Thyroid gland (tissue), 4 donors: ENCODE data around the gene LALBA. TPM values are rescaled to one million over a fixed set of nuclear protein-coding genes. Genes with fewer than 3 reads are reported as not detected.
"Not testable (repeated sequence)": the region's sequence is repeated elsewhere in the genome, so short reads cannot be mapped to it uniquely, and the experiment has no call there.

Experiments
- DNase-seq, 2 donors: peaks; one replicate each; pipeline ENCODE4 v3.0.0-alpha.2; 2019
- H3K27ac ChIP-seq, 3 donors: fragments of 200-600 bp; sonication (generic); 1 replicate in 2 of 3; 2 replicates in 1 of 3; pipeline ENCODE4 v1.5.1; 2016 to 2019; ENCODE audit warnings: mild to moderate bottlenecking in 1 of 3, moderate library complexity in 1 of 3
- H3K27me3 ChIP-seq: fragments of 200-600 bp; sonication (generic); one replicate; pipeline ENCODE4 v1.5.1; 2019
- H3K36me3 ChIP-seq, 2 donors: fragments of 200-600 bp; sonication (generic); one replicate each; pipeline ENCODE4 v1.5.1; 2016 to 2019
- H3K4me1 ChIP-seq, 2 donors: fragments of 200-600 bp; sonication (generic); one replicate each; pipeline ENCODE4 v1.5.1; 2017 to 2019
- H3K4me3 ChIP-seq, 3 donors: fragments of 200-600 bp; sonication (generic); replicated peaks in 1 of 3; 1 replicate in 2 of 3; 2 replicates in 1 of 3; pipeline ENCODE4 v1.5.1; 2016; ENCODE audit warnings: mild to moderate bottlenecking in 1 of 3
- H3K9me3 ChIP-seq: fragments of 200-600 bp; sonication (generic); one replicate; pipeline ENCODE4 v1.5.1; 2017
- POLR2A ChIP-seq, 2 donors: fragments of 450-650 bp; IDR thresholded peaks; one replicate each; pipeline ENCODE4 v1.6.1; 2017; ENCODE audit warnings: antibody characterized with exemption in 2 of 2, mild to moderate bottlenecking in 2 of 2, moderate library complexity in 1 of 2
- WGBS, 2 donors: methylation state at CpG; one replicate each; pipeline ENCODE4 v1.1.5; 2017; 5-methylcytosine and 5-hydroxymethylcytosine counted together
- intact Hi-C: fragments of 100-400 bp; cut with DNase I; formaldehyde crosslinking; loops from one replicate; pipeline ENCODE4 v1.15.1; 2023
- total RNA-seq, 4 donors: library from RNA; depleted of rRNA; stranded (reverse); fragments of >200 nt; gene quantifications; one replicate each; pipeline ENCODE4 v1.2.3, GENCODE V29; 2016
- TF ChIP-seq, protein P1 (sequence below), 6 experiments: fragments of 200-600 bp in 3 of 6; fragments of 450-650 bp in 3 of 6; sonication (generic) in 3 of 6; IDR thresholded peaks; one replicate each; pipeline ENCODE4 v1.5.1; 2016 to 2019; ENCODE audit warnings: antibody characterized with exemption in 6 of 6, mild to moderate bottlenecking in 2 of 6, inconsistent platforms in 1 of 6, moderate library complexity in 1 of 6

The LALBA gene
- total RNA-seq, 4 donors from 2014 or later, result not detected

DNA sequence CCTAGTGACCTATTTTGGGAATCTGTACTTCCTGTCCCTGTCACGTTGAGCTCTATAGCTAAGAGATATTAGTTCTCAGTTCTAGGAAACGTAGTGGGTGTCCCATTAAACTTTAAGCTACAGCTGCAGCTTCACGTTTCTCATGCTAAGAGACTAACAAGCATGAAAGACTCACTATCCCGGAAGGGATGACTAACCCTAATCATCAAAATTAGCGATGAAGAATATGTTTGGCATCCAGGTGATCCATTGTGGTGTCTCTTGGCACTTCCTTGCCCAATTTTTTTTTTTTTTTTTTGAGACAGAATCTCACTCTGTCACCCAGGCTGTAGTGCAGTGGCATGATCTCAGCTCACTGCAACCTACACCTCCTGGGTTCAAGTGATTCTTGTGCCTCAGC is 11.0 kb upstream of the LALBA start:
- TF ChIP-seq POLR2A (IDR thresholded peaks at IDR 0.05), result no peak
- TF ChIP-seq, protein P1, sequence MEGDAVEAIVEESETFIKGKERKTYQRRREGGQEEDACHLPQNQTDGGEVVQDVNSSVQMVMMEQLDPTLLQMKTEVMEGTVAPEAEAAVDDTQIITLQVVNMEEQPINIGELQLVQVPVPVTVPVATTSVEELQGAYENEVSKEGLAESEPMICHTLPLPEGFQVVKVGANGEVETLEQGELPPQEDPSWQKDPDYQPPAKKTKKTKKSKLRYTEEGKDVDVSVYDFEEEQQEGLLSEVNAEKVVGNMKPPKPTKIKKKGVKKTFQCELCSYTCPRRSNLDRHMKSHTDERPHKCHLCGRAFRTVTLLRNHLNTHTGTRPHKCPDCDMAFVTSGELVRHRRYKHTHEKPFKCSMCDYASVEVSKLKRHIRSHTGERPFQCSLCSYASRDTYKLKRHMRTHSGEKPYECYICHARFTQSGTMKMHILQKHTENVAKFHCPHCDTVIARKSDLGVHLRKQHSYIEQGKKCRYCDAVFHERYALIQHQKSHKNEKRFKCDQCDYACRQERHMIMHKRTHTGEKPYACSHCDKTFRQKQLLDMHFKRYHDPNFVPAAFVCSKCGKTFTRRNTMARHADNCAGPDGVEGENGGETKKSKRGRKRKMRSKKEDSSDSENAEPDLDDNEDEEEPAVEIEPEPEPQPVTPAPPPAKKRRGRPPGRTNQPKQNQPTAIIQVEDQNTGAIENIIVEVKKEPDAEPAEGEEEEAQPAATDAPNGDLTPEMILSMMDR (IDR thresholded peaks at IDR 0.05), result no peak
- no peaks in the 10 kb centered on the region for H3K9me3 ChIP-seq
- intact Hi-C loops, result no loop called here
- H3K27ac ChIP-seq, result no peak overlapping the region
- H3K4me3 ChIP-seq, result no peak overlapping the region
- no peaks in the 10 kb centered on the region for H3K36me3 ChIP-seq
- WGBS, 2 donors, result 69 to 74% methylated on average over 5 of the region's 5 CpGs
- H3K27me3 ChIP-seq, result no peaks in the 10 kb centered on the region
- no peaks in the 10 kb centered on the region for H3K4me1 ChIP-seq
- no peak for DNase-seq

DNA sequence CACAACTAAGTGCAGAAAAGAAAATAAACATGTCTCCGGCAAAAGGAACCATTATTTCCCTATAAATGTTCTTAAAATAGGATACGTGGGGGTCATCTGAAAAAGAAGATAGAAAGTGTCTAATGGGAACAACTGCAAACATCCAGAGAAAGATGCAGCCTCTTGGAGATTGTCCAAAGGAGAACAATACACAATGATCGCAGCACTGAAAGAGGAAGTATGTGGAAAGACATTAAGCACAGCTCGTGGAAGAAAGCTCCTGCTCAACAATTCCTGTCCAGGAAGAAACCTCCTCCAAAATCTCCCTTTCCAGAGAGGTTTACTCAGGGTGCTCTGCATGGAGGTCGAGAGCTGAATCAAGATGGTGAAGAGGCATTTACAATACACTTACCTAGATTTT is 2.5 kb upstream of the LALBA start:
- DNase-seq, result no peak
- 39 to 46% methylated on average over 5 of the region's 5 CpGs for WGBS, 2 donors
- Histone ChIP-seq H3K36me3 (no peaks in the 10 kb centered on the region), H3K27ac (no peak overlapping the region), H3K9me3 (no peaks in the 10 kb centered on the region), H3K4me3 (no peak overlapping the region), H3K27me3 (no peaks in the 10 kb centered on the region), H3K4me1 (no peaks in the 10 kb centered on the region)
- intact Hi-C loops, result no loop called here
- TF ChIP-seq, protein P1 (IDR thresholded peaks at IDR 0.05), result no peak
- no peak for TF ChIP-seq POLR2A (IDR thresholded peaks at IDR 0.05)

DNA sequence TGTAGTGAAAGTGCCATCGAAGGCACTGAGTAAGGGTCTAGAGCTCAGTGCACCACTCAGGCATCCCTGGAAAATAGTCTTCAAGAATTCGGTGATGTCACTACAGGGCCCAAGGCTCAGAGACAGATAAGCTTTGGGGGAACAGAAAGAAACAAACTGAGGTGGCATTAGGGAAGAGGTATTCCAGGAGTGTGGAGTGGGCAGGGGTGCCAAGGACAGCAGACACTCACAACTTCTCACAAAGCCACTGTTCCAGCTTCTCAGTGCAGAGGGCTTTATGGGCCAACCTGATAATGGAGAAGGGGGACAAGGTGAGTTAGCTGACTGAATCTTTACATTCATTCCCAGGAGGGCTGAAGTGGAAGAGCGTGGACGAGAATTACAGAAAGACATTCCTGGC is 2.1 kb downstream of the LALBA start:
- Histone ChIP-seq H3K4me1 (no peaks in the 10 kb centered on the region), H3K4me3 (no peak overlapping the region), H3K36me3 (no peaks in the 10 kb centered on the region), H3K9me3 (no peaks in the 10 kb centered on the region), H3K27ac (no peak overlapping the region), H3K27me3 (no peaks in the 10 kb centered on the region)
- no peak for TF ChIP-seq POLR2A (IDR thresholded peaks at IDR 0.05)
- TF ChIP-seq, protein P1 (IDR thresholded peaks at IDR 0.05), result no peak
- intact Hi-C loops, result no loop called here
- no peak for DNase-seq
- WGBS, 2 donors, result 78 to 84% methylated on average over 4 of the region's 4 CpGs

DNA sequence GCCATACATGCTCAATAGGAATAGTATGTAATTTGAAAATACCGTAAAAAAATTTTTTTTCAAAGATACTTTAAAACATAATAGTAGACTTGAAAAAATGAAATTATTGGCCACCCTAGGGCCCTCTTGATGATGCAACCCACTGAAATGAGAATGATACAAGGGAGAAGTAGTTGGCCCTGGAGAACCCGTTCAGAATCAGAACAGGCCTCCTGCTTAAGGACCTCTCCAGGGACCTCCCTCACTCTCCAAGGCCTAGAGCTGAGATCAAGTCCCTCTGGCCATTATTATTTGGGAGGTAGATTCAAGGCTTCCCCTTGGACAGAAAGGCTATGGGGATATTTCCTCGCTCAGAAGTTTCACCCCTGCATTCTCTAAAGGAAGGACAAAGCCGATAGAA is 11.9 kb downstream of the LALBA start:
- Histone ChIP-seq H3K4me3 (no peak overlapping the region), H3K27me3 (no peaks in the 10 kb centered on the region), H3K27ac (no peak overlapping the region), H3K4me1 (no peaks in the 10 kb centered on the region), H3K9me3 (no peaks in the 10 kb centered on the region), H3K36me3 (no peaks in the 10 kb centered on the region)
- DNase-seq, result no peak
- 76 to 90% methylated on average over 4 of the region's 4 CpGs for WGBS, 2 donors
- TF ChIP-seq, protein P1 (IDR thresholded peaks at IDR 0.05), result no peak
- TF ChIP-seq POLR2A (IDR thresholded peaks at IDR 0.05), result no peak
- intact Hi-C loops, result no loop called here

DNA sequence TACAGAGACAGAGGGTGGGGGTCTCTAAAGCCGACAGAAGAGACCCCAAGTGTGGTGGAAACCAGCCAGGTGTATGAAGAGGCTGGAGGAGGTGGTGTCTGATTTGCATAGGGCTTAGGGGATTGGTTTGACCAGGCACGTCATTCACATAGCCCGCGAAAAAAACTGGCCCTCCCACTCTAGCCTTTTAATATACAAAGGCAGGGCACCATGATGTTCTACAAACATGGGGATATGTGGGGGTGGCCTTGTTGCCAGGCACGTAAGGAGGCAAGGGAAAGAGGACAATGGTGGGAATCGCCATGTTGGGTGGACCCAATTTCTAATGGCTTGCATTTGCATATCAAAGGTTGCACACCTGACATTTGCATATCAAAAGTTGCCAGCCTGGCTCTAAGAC is 13.2 kb downstream of the LALBA start:
- intact Hi-C loops, result no loop called here
- no peak for TF ChIP-seq POLR2A (IDR thresholded peaks at IDR 0.05)
- TF ChIP-seq, protein P1 (IDR thresholded peaks at IDR 0.05), result no peak
- no peaks in the 10 kb centered on the region for H3K4me1 ChIP-seq
- no peak for DNase-seq
- WGBS, 2 donors, result 73 to 76% methylated on average over 6 of the region's 6 CpGs
- H3K27ac ChIP-seq, result no peak overlapping the region
- no peak overlapping the region for H3K4me3 ChIP-seq
- no peaks in the 10 kb centered on the region for H3K27me3 ChIP-seq
- H3K36me3 ChIP-seq, result no peaks in the 10 kb centered on the region
- H3K9me3 ChIP-seq, result no peaks in the 10 kb centered on the region

DNA sequence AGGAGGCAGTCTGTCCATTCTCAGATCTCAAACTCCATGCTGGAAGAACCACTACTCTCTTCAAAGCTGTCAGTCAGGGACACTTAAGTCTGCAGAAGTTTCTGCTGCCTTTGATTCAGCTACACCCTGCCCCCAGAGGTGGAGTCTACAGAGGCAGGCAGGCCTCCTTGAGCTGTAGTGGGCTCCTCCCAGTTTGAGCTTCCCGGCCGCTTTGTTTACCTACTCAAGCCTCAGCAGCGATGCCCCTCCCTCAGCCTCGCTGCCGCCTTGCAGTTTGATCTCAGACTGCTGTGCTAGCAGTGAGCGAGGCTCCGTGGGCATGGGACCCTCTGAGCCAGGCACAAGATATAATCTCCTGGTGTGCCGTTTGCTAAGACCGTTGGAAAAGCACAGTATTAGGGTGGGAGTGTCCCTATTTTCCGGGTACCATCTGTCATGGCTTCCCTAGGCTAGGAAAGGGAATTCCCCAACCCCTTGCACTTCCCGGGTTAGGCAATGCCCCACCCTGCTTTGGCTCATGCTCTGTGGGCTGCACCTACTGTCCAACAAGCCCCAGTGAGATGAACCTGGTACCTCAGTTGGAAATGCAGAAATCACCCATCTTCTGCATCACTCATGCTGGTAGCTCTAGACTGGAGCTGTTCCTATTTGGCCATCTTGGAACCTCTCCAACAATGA is 16.0 kb downstream of the LALBA start:
- H3K4me3 ChIP-seq, H3K4me1 ChIP-seq, DNase-seq, H3K36me3 ChIP-seq, intact Hi-C loops, H3K27me3 ChIP-seq, H3K27ac ChIP-seq, H3K9me3 ChIP-seq: not testable (repeated sequence)
- 54 to 61% methylated on average over 8 to 11 of the region's 11 CpGs for WGBS, 2 donors

DNA sequence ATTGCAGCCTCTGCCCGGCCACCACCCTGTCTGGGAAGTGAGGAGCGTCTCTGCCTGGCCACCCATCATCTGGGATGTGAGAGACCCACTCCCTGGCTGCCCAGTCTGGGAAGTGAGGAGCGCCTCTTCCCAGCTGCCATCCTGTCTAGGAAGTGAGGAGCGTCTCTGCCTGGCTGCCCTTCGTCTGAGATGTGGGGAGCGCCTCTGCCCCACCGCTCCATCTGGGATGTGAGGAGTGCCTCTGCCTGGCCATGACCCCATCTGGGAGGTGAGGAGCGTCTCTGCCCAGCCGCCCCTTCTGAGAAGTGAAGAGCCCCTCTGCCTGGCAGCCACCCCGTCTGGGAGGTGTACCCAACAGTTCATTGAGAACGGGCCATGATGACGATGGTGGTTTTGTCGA is 18.2 kb downstream of the LALBA start:
- H3K4me3 ChIP-seq, intact Hi-C loops, H3K27me3 ChIP-seq, H3K9me3 ChIP-seq, H3K4me1 ChIP-seq, H3K27ac ChIP-seq, H3K36me3 ChIP-seq, DNase-seq: not testable (repeated sequence)
- WGBS, 2 donors, result 82 to 96% methylated on average over 10 to 13 of the region's 13 CpGs

DNA sequence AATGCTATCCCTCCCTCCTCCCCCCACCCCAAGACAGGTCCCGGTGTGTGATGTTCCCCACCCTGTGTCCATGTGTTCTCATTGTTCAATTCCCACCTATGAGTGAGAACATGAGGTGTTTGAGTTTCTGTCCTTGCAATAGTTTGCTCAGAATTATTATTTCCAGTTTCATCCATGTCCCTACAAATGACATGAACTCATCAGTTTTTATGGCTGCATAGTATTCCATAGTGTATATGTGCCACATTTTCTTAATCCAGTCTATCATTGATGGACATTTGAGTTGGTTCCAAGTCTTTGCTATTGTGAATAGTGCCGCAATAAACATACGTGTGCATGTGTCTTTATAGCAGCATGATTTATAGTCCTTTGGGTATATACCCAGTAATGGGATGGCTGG is 22.8 kb downstream of the LALBA start:
- H3K4me3 ChIP-seq, H3K9me3 ChIP-seq, intact Hi-C loops, H3K27me3 ChIP-seq, H3K36me3 ChIP-seq, H3K27ac ChIP-seq, H3K4me1 ChIP-seq, DNase-seq: not testable (repeated sequence)
- WGBS, 2 donors, result 59 to 89% methylated on average over 1 to 3 of the region's 3 CpGs
